GM12864 (cell line): ENCODE data around the gene AMPD1.

Experiments used
- DNase-seq: peaks from one replicate; pipeline ENCODE4 v3.0.0-alpha.2; 2011; ENCODE audit warnings: low read depth
- H3K4me3 ChIP-seq: 2 replicates; pipeline ENCODE4 v1.5.1; 2011; ENCODE audit warnings: mild to moderate bottlenecking, low read depth, low read length, control low read depth
- CTCF ChIP-seq: IDR thresholded peaks from 2 replicates; pipeline ENCODE4 v1.5.1; 2011; ENCODE audit warnings: low read depth, mild to moderate bottlenecking, moderate library complexity, low read length, control low read depth, inconsistent platforms; ENCODE audit errors: missing control alignments

Gene AMPD1

GRCh38 chr1:114695430-114696058 is at the start of gene AMPD1:
AMPD1 (minus strand) TSS chr1:114695546; CDS start chr1:114695471, 75 bp downstream.
- no peak within 1 kb of the TSS for H3K4me3 ChIP-seq
- DNase-seq, result no peak
- no peak for TF ChIP-seq CTCF

GRCh38 chr1:114741963-114742746 is 46.8 kb upstream of the AMPD1 start:
- no peak for DNase-seq
- TF ChIP-seq CTCF, result no peak
- no peak overlapping the region for H3K4me3 ChIP-seq

- no peak for TF ChIP-seq CTCF
- H3K4me3 ChIP-seq, result no peak overlapping the region
- DNase-seq, result no peak
Observed at GRCh38 chr1:114740331-114740730, 45.0 kb upstream of the AMPD1 start.

- DNase-seq, result no peak
- no peak for TF ChIP-seq CTCF
- H3K4me3 ChIP-seq, result no peak overlapping the region
Observed at GRCh38 chr1:114737314-114737849, 42.0 kb upstream of the AMPD1 start.

- no peak overlapping the region for H3K4me3 ChIP-seq
- TF ChIP-seq CTCF, result no peak
- no peak for DNase-seq
Observed at GRCh38 chr1:114735479-114735878, 40.1 kb upstream of the AMPD1 start.

GRCh38 chr1:114729782-114730181 is 34.4 kb upstream of the AMPD1 start:
- no peak for DNase-seq
- no peak overlapping the region for H3K4me3 ChIP-seq
- no peak for TF ChIP-seq CTCF
